ENCODE measurements around the gene RASIP1. TPM values are rescaled to one million over a fixed set of nuclear protein-coding genes. Genes with fewer than 3 reads are reported as not detected.
"Not testable (repeated sequence)": the region's sequence is repeated elsewhere in the genome, so short reads cannot be mapped to it uniquely, and the experiment has no call there.

RASIP1 gene
- total RNA-seq, 1 donor from 2014 or later, result 31.2 TPM

GRCh38 chr19:48680436-48681126 is 59.8 kb downstream of the RASIP1 start:
- H3K27ac ChIP-seq, result no peak overlapping the region
- no peak for TF ChIP-seq POLR2A (IDR thresholded peaks at IDR 0.05)
- TF ChIP-seq POLR2AphosphoS5 (IDR thresholded peaks at IDR 0.05; ENCODE audit: insufficient read depth in 1 of 2, low read depth in 1 of 2), result no peak
- no peak for TF ChIP-seq CTCF (IDR thresholded peaks at IDR 0.05)
- H3K9me3 ChIP-seq, result no peaks in the 10 kb centered on the region
- H3K36me3 ChIP-seq, result no peaks in the 10 kb centered on the region
- no peak overlapping the region for H3K4me3 ChIP-seq
- intact Hi-C loops (cut with DNase I), result no loop called here
- no peak for DNase-seq (ENCODE audit: extremely low spot score in 2 of 2)
- peaks cover 2% of the 10 kb centered on the region for H3K4me1 ChIP-seq
- no peaks in the 10 kb centered on the region for H3K27me3 ChIP-seq

- H3K27ac ChIP-seq; H3K27me3 ChIP-seq; H3K4me3 ChIP-seq; DNase-seq (ENCODE audit: extremely low spot score in 2 of 2); H3K4me1 ChIP-seq; H3K36me3 ChIP-seq; H3K9me3 ChIP-seq; intact Hi-C loops (cut with DNase I): not testable (repeated sequence)
These were observed 60.4 kb downstream of the RASIP1 start for GRCh38 chr19:48680006-48680405.

- TF ChIP-seq POLR2A (IDR thresholded peaks at IDR 0.05) (no peak), POLR2AphosphoS5 (IDR thresholded peaks at IDR 0.05; ENCODE audit: insufficient read depth in 1 of 2, low read depth in 1 of 2) (no peak), CTCF (IDR thresholded peaks at IDR 0.05) (no peak)
- H3K4me3 ChIP-seq, result no peak overlapping the region
- intact Hi-C loops (cut with DNase I), result loop anchor here (10.0 kb wide), 1 partner anchor 57 kb away; no protein-coding TSS in a partner anchor
- no peak overlapping the region for H3K27ac ChIP-seq
- H3K27me3 ChIP-seq, result no peaks in the 10 kb centered on the region
- no peak for DNase-seq (ENCODE audit: extremely low spot score in 2 of 2)
- H3K36me3 ChIP-seq, result no peaks in the 10 kb centered on the region
- peaks cover 10% of the 10 kb centered on the region for H3K4me1 ChIP-seq
- H3K9me3 ChIP-seq, result no peaks in the 10 kb centered on the region
These were observed 62.2 kb downstream of the RASIP1 start for GRCh38 chr19:48678201-48678600.

GRCh38 chr19:48676887-48677286 is 63.5 kb downstream of the RASIP1 start:
- TF ChIP-seq POLR2AphosphoS5 (IDR thresholded peaks at IDR 0.05; ENCODE audit: insufficient read depth in 1 of 2, low read depth in 1 of 2) (no peak), POLR2A (IDR thresholded peaks at IDR 0.05) (no peak), CTCF (IDR thresholded peaks at IDR 0.05) (no peak)
- Histone ChIP-seq H3K27me3 (no peaks in the 10 kb centered on the region), H3K4me3 (no peak overlapping the region), H3K27ac (no peak overlapping the region), H3K36me3 (no peaks in the 10 kb centered on the region), H3K9me3 (no peaks in the 10 kb centered on the region), H3K4me1 (peaks cover 10% of the 10 kb centered on the region)
- no peak for DNase-seq (ENCODE audit: extremely low spot score in 2 of 2)
- intact Hi-C loops (cut with DNase I), result loop anchor here (10.0 kb wide), 1 partner anchor 58 kb away; no protein-coding TSS in a partner anchor

- no peaks in the 10 kb centered on the region for H3K36me3 ChIP-seq
- intact Hi-C loops (cut with DNase I), result loop anchor here (10.0 kb wide), 1 partner anchor 58 kb away; no protein-coding TSS in a partner anchor
- TF ChIP-seq POLR2A (IDR thresholded peaks at IDR 0.05) (no peak), POLR2AphosphoS5 (IDR thresholded peaks at IDR 0.05; ENCODE audit: insufficient read depth in 1 of 2, low read depth in 1 of 2) (no peak), CTCF (IDR thresholded peaks at IDR 0.05) (no peak)
- no peak overlapping the region for H3K27ac ChIP-seq
- no peak for DNase-seq (ENCODE audit: extremely low spot score in 2 of 2)
- no peaks in the 10 kb centered on the region for H3K27me3 ChIP-seq
- H3K4me3 ChIP-seq, result no peak overlapping the region
- peaks cover 10% of the 10 kb centered on the region for H3K4me1 ChIP-seq
- no peaks in the 10 kb centered on the region for H3K9me3 ChIP-seq
These were observed 63.9 kb downstream of the RASIP1 start for GRCh38 chr19:48676487-48676886.
